H1 (cell line): ENCODE results near the gene EYA4. TPM values are rescaled to one million over a fixed set of nuclear protein-coding genes. Genes with fewer than 3 reads are reported as not detected.

ENCODE experiments used
- CTCF ChIA-PET: fragments of 300-600 bp; sonication (Branson Sonifier 250); formaldehyde crosslinking; loops from one replicate; lab custom pipeline; 2021; ENCODE audit not compliant: partially characterized antibody; lab: Charles Lee
- POLR2A ChIA-PET: fragments of 300-600 bp; sonication (Branson Sonifier 250); formaldehyde crosslinking; loops from one replicate; lab custom pipeline; 2021; ENCODE audit warnings: inconsistent platforms; ENCODE audit not compliant: partially characterized antibody; lab: Charles Lee
- DNase-seq, 2 experiments: peaks; one replicate each; pipeline versions ENCODE4 v3.0.0 to v3.0.0-alpha.2; 2010 to 2022; ENCODE audit warnings: low spot score in 2 of 2, low read depth in 1 of 2, mixed read lengths in 1 of 2
- FAIRE-seq: peaks from 2 replicates; lab custom pipeline; 2011; peaks lifted over from hg19 to GRCh38; lab: Jason Lieb, UNC
- H2AFZ ChIP-seq: 2 replicates; pipeline ENCODE4 v1.8.1; 2012; ENCODE audit warnings: low read length, inconsistent platforms
- H2AK5ac ChIP-seq: 2 replicates; pipeline ENCODE4 v1.6.1; 2013; ENCODE audit warnings: low read depth, low read length
- H2BK120ac ChIP-seq: replicated peaks from 2 replicates; pipeline ENCODE3; 2013; ENCODE audit warnings: low read depth, low read length, inconsistent platforms
- H2BK12ac ChIP-seq: 2 replicates; pipeline ENCODE4 v1.6.1; 2013; ENCODE audit warnings: low read depth, low read length
- H2BK15ac ChIP-seq: 2 replicates; pipeline ENCODE4 v1.6.1; 2013; ENCODE audit warnings: low read length
- H2BK20ac ChIP-seq: 2 replicates; pipeline ENCODE4 v1.6.1; 2013; ENCODE audit warnings: low read length
- H2BK5ac ChIP-seq: 2 replicates; pipeline ENCODE4 v1.6.1; 2013; ENCODE audit warnings: low read depth, low read length
- H3K14ac ChIP-seq: 2 replicates; pipeline ENCODE4 v1.6.1; 2013; ENCODE audit warnings: inconsistent platforms; ENCODE audit not compliant: insufficient read length
- H3K18ac ChIP-seq: 2 replicates; pipeline ENCODE4 v1.6.1; 2013; ENCODE audit warnings: low read length; ENCODE audit errors: extremely low read depth
- H3K23ac ChIP-seq: 2 replicates; pipeline ENCODE4 v1.6.1; 2013; ENCODE audit warnings: inconsistent platforms; ENCODE audit not compliant: insufficient read length
- H3K23me2 ChIP-seq: 2 replicates; pipeline ENCODE4 v1.6.1; 2013; ENCODE audit warnings: low read depth, low read length
- H3K27ac ChIP-seq: 2 replicates; pipeline ENCODE4 v1.6.1; 2011; ENCODE audit warnings: low read depth, low read length, inconsistent platforms
- H3K27me3 ChIP-seq, 4 experiments: replicated peaks in 1 of 4; 1 replicate in 1 of 4; 2 replicates in 3 of 4; pipeline versions ENCODE4 v1.6.1 to v1.8.1; 2011 to 2013; ENCODE audit warnings: low read length in 3 of 4, mild to moderate bottlenecking in 3 of 4, inconsistent platforms in 2 of 4, mixed read lengths in 2 of 4, moderate library complexity in 1 of 4; ENCODE audit not compliant: control insufficient read depth in 3 of 4, insufficient read depth in 3 of 4; ENCODE audit errors: extremely low read depth in 1 of 4
- H3K36me3 ChIP-seq, 4 experiments: 2 replicates each; pipeline versions ENCODE4 v1.6.1 to v1.8.1; 2011 to 2013; ENCODE audit warnings: mild to moderate bottlenecking in 4 of 4, low read length in 3 of 4, moderate library complexity in 2 of 4, control low read depth in 1 of 4, inconsistent platforms in 1 of 4; ENCODE audit not compliant: insufficient read depth in 4 of 4, control insufficient read depth in 2 of 4
- H3K4ac ChIP-seq: replicated peaks from 2 replicates; pipeline ENCODE3; 2013; ENCODE audit warnings: low read length, low read depth, mixed read lengths, inconsistent platforms; ENCODE audit not compliant: insufficient read length
- H3K4me1 ChIP-seq, 4 experiments: replicated peaks in 1 of 4; 1 replicate in 1 of 4; 2 replicates in 3 of 4; pipeline versions ENCODE4 v1.6.1 to v1.8.1; 2011 to 2013; ENCODE audit warnings: low read length in 3 of 4, inconsistent platforms in 2 of 4, mixed read lengths in 1 of 4; ENCODE audit not compliant: insufficient read depth in 4 of 4, control insufficient read depth in 3 of 4
- H3K4me2 ChIP-seq, 2 experiments: 2 replicates each; pipeline versions ENCODE4 v1.6.1 to v1.8.1; 2011 to 2013; ENCODE audit warnings: low read depth in 2 of 2, low read length in 2 of 2, control low read depth in 1 of 2, inconsistent platforms in 1 of 2, mild to moderate bottlenecking in 1 of 2; ENCODE audit not compliant: insufficient read depth in 1 of 2
- H3K4me3 ChIP-seq, 4 experiments: fragments of 200-600, 300-600 bp in 1 of 4; sonication (generic), shearing (Covaris generic), sonication (Bioruptor Twin) in 1 of 4; 2 replicates each; pipeline versions ENCODE4 v1.5.1 to v1.8.1; 2011 to 2016; ENCODE audit warnings: low read length in 4 of 4, low read depth in 3 of 4, control low read depth in 2 of 4, inconsistent platforms in 2 of 4, mild to moderate bottlenecking in 2 of 4, mixed read lengths in 1 of 4, moderate library complexity in 1 of 4; ENCODE audit not compliant: insufficient read depth in 2 of 4; ENCODE audit errors: extremely low read depth in 1 of 4
- H3K56ac ChIP-seq: replicated peaks from 2 replicates; pipeline ENCODE3; 2013; ENCODE audit warnings: low read depth, mild to moderate bottlenecking, mixed read lengths, low read length, inconsistent platforms; ENCODE audit not compliant: insufficient read length
- H3K79me1 ChIP-seq: 2 replicates; pipeline ENCODE4 v1.6.1; 2013; ENCODE audit warnings: low read depth, low read length, control low read depth
- H3K79me2 ChIP-seq, 2 experiments: 2 replicates each; pipeline versions ENCODE4 v1.6.1 to v1.8.1; 2012 to 2013; ENCODE audit warnings: low read length in 2 of 2, mild to moderate bottlenecking in 2 of 2, inconsistent platforms in 1 of 2; ENCODE audit not compliant: insufficient read depth in 2 of 2, control insufficient read depth in 1 of 2
- H3K9ac ChIP-seq, 4 experiments: replicated peaks in 1 of 4; 1 replicate in 1 of 4; 2 replicates in 3 of 4; pipeline versions ENCODE4 v1.6.1 to v1.8.1; 2011 to 2013; ENCODE audit warnings: low read depth in 3 of 4, low read length in 3 of 4, control low read depth in 2 of 4, mild to moderate bottlenecking in 2 of 4, moderate library complexity in 2 of 4, inconsistent platforms in 1 of 4; ENCODE audit errors: extremely low read depth in 1 of 4
- H3K9me3 ChIP-seq, 2 experiments: 2 replicates each; pipeline versions ENCODE4 v1.6.1 to v1.8.1; 2012 to 2013; ENCODE audit warnings: mild to moderate bottlenecking in 2 of 2, moderate library complexity in 2 of 2, control low read depth in 1 of 2, inconsistent platforms in 1 of 2, low read depth in 1 of 2, low read length in 1 of 2, mixed read lengths in 1 of 2; ENCODE audit not compliant: insufficient read depth in 2 of 2
- H4K20me1 ChIP-seq, 2 experiments: replicated peaks in 1 of 2; 2 replicates each; pipeline versions ENCODE3 to v1.8.1; 2011 to 2013; ENCODE audit warnings: inconsistent platforms in 2 of 2, low read length in 2 of 2, mild to moderate bottlenecking in 1 of 2; ENCODE audit not compliant: insufficient read depth in 2 of 2, control insufficient read depth in 1 of 2
- H4K5ac ChIP-seq: 2 replicates; pipeline ENCODE4 v1.6.1; 2013; ENCODE audit warnings: low read length, low read depth, mixed read lengths, inconsistent platforms; ENCODE audit not compliant: insufficient read length
- H4K8ac ChIP-seq: 2 replicates; pipeline ENCODE4 v1.8.0; 2013; ENCODE audit warnings: mild to moderate bottlenecking, moderate library complexity, low read length, inconsistent platforms; ENCODE audit not compliant: insufficient read depth; ENCODE audit errors: extremely low read depth
- H4K91ac ChIP-seq: replicated peaks from 2 replicates; pipeline ENCODE3; 2013; ENCODE audit warnings: low read length, mixed read lengths, inconsistent platforms; ENCODE audit not compliant: insufficient read length
- CTBP2 ChIP-seq: IDR thresholded peaks from 2 replicates; pipeline ENCODE4 v1.7.0; 2011; ENCODE audit warnings: borderline replicate concordance, mild to moderate bottlenecking, moderate library complexity, mixed read lengths, low read length; ENCODE audit not compliant: insufficient read depth, insufficient read length
- KDM1A ChIP-seq: fragments of 200-600, 300-600 bp; sonication (generic); IDR thresholded peaks from 2 replicates; pipeline ENCODE4 v1.7.1; 2016; ENCODE audit warnings: mild to moderate bottlenecking, low read length, borderline replicate concordance
- KDM5A ChIP-seq: fragments of 200-600 bp; IDR thresholded peaks from 2 replicates; pipeline ENCODE4 v1.7.1; 2012; ENCODE audit warnings: mild to moderate bottlenecking, low read length, inconsistent platforms, mixed read lengths
- MAFK ChIP-seq: IDR thresholded peaks from 2 replicates; pipeline ENCODE4 v1.6.1; 2012; ENCODE audit warnings: low read depth, mild to moderate bottlenecking, improper control_type of control experiment, low read length
- POLR2AphosphoS5 ChIP-seq: IDR thresholded peaks from 2 replicates; pipeline ENCODE4 v1.6.1; 2011; ENCODE audit warnings: low read depth, low read length
- RXRA ChIP-seq: IDR thresholded peaks from 2 replicates; pipeline ENCODE4 v1.6.1; 2011; ENCODE audit warnings: low read depth, mild to moderate bottlenecking, low read length, moderate library complexity; ENCODE audit not compliant: insufficient read depth
- SIX5 ChIP-seq: IDR thresholded peaks from 2 replicates; pipeline ENCODE4 v1.6.1; 2011; ENCODE audit warnings: mild to moderate bottlenecking, low read depth, low read length
- SP2 ChIP-seq: IDR thresholded peaks from 2 replicates; pipeline ENCODE4 v1.6.1; 2012; ENCODE audit warnings: mild to moderate bottlenecking, low read length, inconsistent platforms
- SP4 ChIP-seq: IDR thresholded peaks from 2 replicates; pipeline ENCODE4 v1.6.1; 2012; ENCODE audit warnings: low read length, inconsistent platforms
- SRF ChIP-seq: IDR thresholded peaks from 2 replicates; pipeline ENCODE4 v1.6.1; 2011; ENCODE audit warnings: mild to moderate bottlenecking, low read depth, low read length, moderate library complexity
- SUZ12 ChIP-seq: fragments of 200-600 bp; sonication (generic); IDR thresholded peaks from 2 replicates; pipeline ENCODE4 v1.6.1; 2012; ENCODE audit warnings: mild to moderate bottlenecking, inconsistent platforms, low read length, moderate library complexity, mixed read lengths
- ZNF274 ChIP-seq: IDR thresholded peaks from 2 replicates; pipeline ENCODE4 v1.7.0; 2012; ENCODE audit warnings: low read length, borderline replicate concordance; ENCODE audit errors: extremely low read depth
- WGBS, 2 experiments: shearing (Covaris generic) in 1 of 2; methylation state at CpG; one replicate each; pipeline versions ENCODE4 v1.1.6 to v1.1.7; 2013 to 2015; ENCODE audit warnings: low lambda C conversion rate in 2 of 2, mixed read lengths in 2 of 2, inconsistent platforms in 1 of 2, low coverage in 1 of 2, missing lambda C conversion rate in 1 of 2; ENCODE audit not compliant: insufficient replicate concordance in 2 of 2, insufficient coverage in 1 of 2, insufficient read length in 1 of 2; ENCODE audit errors: extremely low coverage in 1 of 2, missing lambda C conversion rate in 1 of 2; 5-methylcytosine and 5-hydroxymethylcytosine counted together
- polyA plus RNA-seq, 7 experiments: library from polyadenylated mRNA; depleted of rRNA in 3 of 7; stranded (reverse) in 5 of 7; unstranded in 2 of 7; fragments of >200 nt in 5 of 7; fragments of 200-250 nt in 2 of 7; gene quantifications; 1 replicate in 5 of 7; 2 replicates in 1 of 7; 4 replicates in 1 of 7; pipeline versions ENCODE4 v1.2.1 to v1.2.3, GENCODE V29; 2011 to 2013; ENCODE audit warnings: missing spikeins in 2 of 7, mixed read lengths in 2 of 7
- total RNA-seq: library from RNA; stranded (reverse); fragmentation: NEBNext Ultra II Directional; extraction: Animal tissue kit (Norgen Biotek cat#: 25700); gene quantifications from 2 replicates; pipeline ENCODE4 v1.2.1, GENCODE V29; 2021
- TF ChIP-seq, protein P1 (sequence below), 3 experiments: IDR thresholded peaks; 1 replicate in 2 of 3; 2 replicates in 1 of 3; pipeline versions ENCODE4 v1.5.1 to v1.6.1; 2011; ENCODE audit warnings: low read length in 3 of 3, mild to moderate bottlenecking in 3 of 3, inconsistent platforms in 2 of 3, low read depth in 1 of 3, moderate library complexity in 1 of 3; ENCODE audit not compliant: insufficient read depth in 1 of 3; ENCODE audit errors: control extremely low read depth in 1 of 3

The EYA4 gene
- total and polyA plus RNA-seq, 2 of the 8 experiments (the other 6 are each of a cell fraction or from before 2014, with no cell fraction given), result 0.06 to 0.17 TPM

- H3K56ac ChIP-seq, result no peak overlapping the region
- ChIA-PET CTCF (interaction anchor here (0.9 to 1.2 kb wide), 2 partner anchors 72 to 105 kb away, joined by 3 read pairs; no protein-coding TSS in a partner anchor), POLR2A (no interaction called here)
- no peaks in the 10 kb centered on the region for H3K79me1 ChIP-seq
- no peak overlapping the region for H2BK15ac ChIP-seq
- H4K20me1 ChIP-seq, result no peaks in the 10 kb centered on the region
- TF ChIP-seq MAFK (no peak), SRF (no peak), SP4 (no peak), KDM1A (no peak), SIX5 (no peak), ZNF274 (no peak), POLR2AphosphoS5 (no peak), RXRA (no peak), CTBP2 (no peak), SUZ12 (no peak), SP2 (no peak), KDM5A (no peak)
- TF ChIP-seq, protein P1, sequence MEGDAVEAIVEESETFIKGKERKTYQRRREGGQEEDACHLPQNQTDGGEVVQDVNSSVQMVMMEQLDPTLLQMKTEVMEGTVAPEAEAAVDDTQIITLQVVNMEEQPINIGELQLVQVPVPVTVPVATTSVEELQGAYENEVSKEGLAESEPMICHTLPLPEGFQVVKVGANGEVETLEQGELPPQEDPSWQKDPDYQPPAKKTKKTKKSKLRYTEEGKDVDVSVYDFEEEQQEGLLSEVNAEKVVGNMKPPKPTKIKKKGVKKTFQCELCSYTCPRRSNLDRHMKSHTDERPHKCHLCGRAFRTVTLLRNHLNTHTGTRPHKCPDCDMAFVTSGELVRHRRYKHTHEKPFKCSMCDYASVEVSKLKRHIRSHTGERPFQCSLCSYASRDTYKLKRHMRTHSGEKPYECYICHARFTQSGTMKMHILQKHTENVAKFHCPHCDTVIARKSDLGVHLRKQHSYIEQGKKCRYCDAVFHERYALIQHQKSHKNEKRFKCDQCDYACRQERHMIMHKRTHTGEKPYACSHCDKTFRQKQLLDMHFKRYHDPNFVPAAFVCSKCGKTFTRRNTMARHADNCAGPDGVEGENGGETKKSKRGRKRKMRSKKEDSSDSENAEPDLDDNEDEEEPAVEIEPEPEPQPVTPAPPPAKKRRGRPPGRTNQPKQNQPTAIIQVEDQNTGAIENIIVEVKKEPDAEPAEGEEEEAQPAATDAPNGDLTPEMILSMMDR (IDR thresholded peaks at IDR 0.05; ENCODE audit: control extremely low read depth in 1 of 3, insufficient read depth in 1 of 3, low read depth in 1 of 3, low read length in 3 of 3), result no peak
- no peak overlapping the region for H2BK12ac ChIP-seq
- FAIRE-seq, result no peak
- H3K9me3 ChIP-seq, result no peaks in the 10 kb centered on the region
- H2AFZ ChIP-seq, result no peak overlapping the region
- H3K23ac ChIP-seq, result no peak overlapping the region
- H3K27me3 ChIP-seq, result no peaks in the 10 kb centered on the region
- no peak overlapping the region for H2BK20ac ChIP-seq
- no peaks in the 10 kb centered on the region for H3K36me3 ChIP-seq
- no peak overlapping the region for H4K91ac ChIP-seq
- 77% methylated on average over 3 of the region's 3 CpGs; no CpG with 5 or more reads in 1 of the 2 experiments for WGBS, 2 experiments
- H2BK5ac ChIP-seq, result no peak overlapping the region
- no peak for DNase-seq
- H4K5ac ChIP-seq, result no peak overlapping the region
- H3K4ac ChIP-seq, result no peak overlapping the region
- H3K9ac ChIP-seq, result no peak overlapping the region
- H3K14ac ChIP-seq, result no peak overlapping the region
- no peak overlapping the region for H3K4me3 ChIP-seq
- no peaks in the 10 kb centered on the region for H3K23me2 ChIP-seq
- no peak overlapping the region for H3K18ac ChIP-seq
- H4K8ac ChIP-seq, result no peak overlapping the region
- H3K79me2 ChIP-seq, result no peaks in the 10 kb centered on the region
- H3K27ac ChIP-seq, result no peak overlapping the region
- H2AK5ac ChIP-seq, result no peak overlapping the region
- no peak overlapping the region; a peak in 2 of 4 replicates for H3K4me2 ChIP-seq
- H2BK120ac ChIP-seq, result no peak overlapping the region
- peaks cover 0 to 4% (median 1%) of the 10 kb centered on the region in 4 experiments; a peak in 1 of 7 replicates for H3K4me1 ChIP-seq
These were observed 150.9 kb downstream of the EYA4 start for GRCh38 chr6:133392015-133392414.
